Stomach (tissue), 4 donors: Measurements from ENCODE around the gene TBC1D2.

ENCODE experiments used
- CTCF ChIP-seq, 7 experiments: fragments of 450-650 bp in 4 of 7; fragments of 200-600 bp in 3 of 7; sonication (generic) in 3 of 7; IDR thresholded peaks; one replicate each; pipeline ENCODE4 v1.5.1; 2016 to 2019; ENCODE audit warnings: antibody characterized with exemption in 7 of 7, control low read depth in 2 of 7, mild to moderate bottlenecking in 1 of 7
- POLR2A ChIP-seq, 4 donors: fragments of 450-650 bp; IDR thresholded peaks; one replicate each; pipeline ENCODE4 v1.6.1; 2016; ENCODE audit warnings: antibody characterized with exemption in 4 of 4, control low read depth in 2 of 4, mild to moderate bottlenecking in 1 of 4, moderate library complexity in 1 of 4

- TF ChIP-seq CTCF (IDR thresholded peaks at IDR 0.05) (no peak), POLR2A (IDR thresholded peaks at IDR 0.05) (no peak)
These were observed 38.2 kb downstream of the TBC1D2 start for GRCh38 chr9:98217255-98217654.
